GM12878 (cell line): ENCODE results near the gene LONRF2.

ENCODE experiments used
- EZH2 ChIP-seq: IDR thresholded peaks from 2 replicates; pipeline ENCODE4 v1.6.1; 2012; ENCODE audit warnings: low read depth, mild to moderate bottlenecking, control low read depth, inconsistent platforms, low read length, borderline replicate concordance; ENCODE audit not compliant: control insufficient read depth
- FOXK2 ChIP-seq: fragments of 450-650 bp; IDR thresholded peaks from 2 replicates; pipeline ENCODE4 v1.6.1; 2017; ENCODE audit warnings: mild to moderate bottlenecking, moderate library complexity
- POLR2A ChIP-seq: IDR thresholded peaks from 2 replicates; pipeline ENCODE4 v1.6.1; 2011; ENCODE audit warnings: low read depth, mild to moderate bottlenecking, low read length
- REST ChIP-seq: IDR thresholded peaks from 2 replicates; pipeline ENCODE4 v1.6.1; 2012; ENCODE audit warnings: mild to moderate bottlenecking, low read depth, low read length
- TCF12 ChIP-seq: IDR thresholded peaks from 2 replicates; pipeline ENCODE4 v1.6.1; 2011; ENCODE audit warnings: low read depth, mild to moderate bottlenecking, low read length
- ZBED1 ChIP-seq: IDR thresholded peaks from 2 replicates; pipeline ENCODE4 v1.6.1; 2016; ENCODE audit warnings: borderline replicate concordance

- TF ChIP-seq POLR2A, result no peak
- TF ChIP-seq REST, result no peak
- TF ChIP-seq EZH2, result no peak
- no peak for TF ChIP-seq FOXK2
- TF ChIP-seq TCF12, result no peak
- no peak for TF ChIP-seq ZBED1
Measured at GRCh38 chr2:100294162-100294497, 28.2 kb downstream of the LONRF2 start.
